HepG2 (cell line): ENCODE data around the gene TENT5A. TPM values are rescaled to one million over a fixed set of nuclear protein-coding genes. Genes with fewer than 3 reads are reported as not detected.

Experiments
- AHDC1 ChIP-seq: sonication (generic); formaldehyde crosslinking; IDR thresholded peaks from 2 replicates; pipeline ENCODE4 v1.5.1; 2020; ENCODE audit warnings: mild to moderate bottlenecking, missing genetic modification reagents, borderline replicate concordance
- ERF ChIP-seq: IDR thresholded peaks from 2 replicates; pipeline ENCODE4 v1.6.1; 2018; ENCODE audit warnings: missing biosample characterization, missing genetic modification reagents
- GATAD2A ChIP-seq: IDR thresholded peaks from 2 replicates; pipeline ENCODE4 v1.6.1; 2016
- HES4 ChIP-seq: sonication (generic); formaldehyde crosslinking; IDR thresholded peaks from 2 replicates; pipeline ENCODE4 v1.9.0; 2021; ENCODE audit warnings: mild to moderate bottlenecking, missing genetic modification reagents, borderline replicate concordance
- HNF4A ChIP-seq: sonication (generic); formaldehyde crosslinking; IDR thresholded peaks from 2 replicates; pipeline ENCODE4 v1.4.0; 2020; ENCODE audit warnings: missing genetic modification reagents
- KMT2B ChIP-seq: IDR thresholded peaks from 2 replicates; pipeline ENCODE4 v1.6.1; 2016; ENCODE audit warnings: missing genetic modification reagents, missing compliant biosample characterization
- PCBP2 ChIP-seq: fragments of 200-400 bp; formaldehyde crosslinking; optimal IDR thresholded peaks from 2 replicates; pipeline ENCODE3; 2018; ENCODE audit warnings: low read length, low read depth; ENCODE audit not compliant: poor library complexity, severe bottlenecking
- SMARCC2 ChIP-seq: fragments of 450-650 bp; IDR thresholded peaks from 2 replicates; pipeline ENCODE4 v1.6.1; 2017; ENCODE audit warnings: antibody characterized with exemption, mild to moderate bottlenecking
- SOX6 ChIP-seq, 2 experiments: fragments of 450-650 bp in 1 of 2; sonication (generic) in 1 of 2; formaldehyde crosslinking in 1 of 2; IDR thresholded peaks; 2 replicates each; pipeline versions ENCODE4 v1.4.0 to v1.6.1; 2017 to 2020; ENCODE audit warnings: antibody characterized with exemption in 1 of 2, mild to moderate bottlenecking in 1 of 2, missing genetic modification reagents in 1 of 2
- SYNCRIP ChIP-seq: fragments of 200-400 bp; formaldehyde crosslinking; IDR thresholded peaks from 2 replicates; pipeline ENCODE4 v1.6.1; 2018; ENCODE audit warnings: mild to moderate bottlenecking, low read depth, low read length; ENCODE audit not compliant: insufficient read depth
- TRIM24 ChIP-seq: sonication (generic); formaldehyde crosslinking; IDR thresholded peaks from 2 replicates; pipeline ENCODE4 v1.8.0; 2022; ENCODE audit warnings: mild to moderate bottlenecking, missing genetic modification reagents
- ZBTB14 ChIP-seq: sonication (generic); formaldehyde crosslinking; IDR thresholded peaks from 2 replicates; pipeline ENCODE4 v1.4.0; 2020; ENCODE audit warnings: missing genetic modification reagents
- ZBTB42 ChIP-seq: sonication (generic); formaldehyde crosslinking; IDR thresholded peaks from 2 replicates; pipeline ENCODE4 v1.5.0; 2020; ENCODE audit warnings: mild to moderate bottlenecking, missing genetic modification reagents
- ZFX ChIP-seq: sonication (generic); formaldehyde crosslinking; IDR thresholded peaks from 2 replicates; pipeline ENCODE4 v1.4.0; 2020; ENCODE audit warnings: mild to moderate bottlenecking, low read depth, missing genetic modification reagents, moderate library complexity
- ZNF280D ChIP-seq: sonication (generic); formaldehyde crosslinking; IDR thresholded peaks from 2 replicates; pipeline ENCODE4 v1.5.1; 2020; ENCODE audit warnings: mild to moderate bottlenecking, missing genetic modification reagents
- ZNF629 ChIP-seq: sonication (generic); formaldehyde crosslinking; conservative IDR thresholded peaks from 2 replicates; pipeline ENCODE4 v1.5.0; 2020; ENCODE audit warnings: missing genetic modification reagents
- polyA plus RNA-seq, 8 experiments: library from polyadenylated mRNA; depleted of rRNA in 3 of 8; stranded (reverse) in 7 of 8; unstranded in 1 of 8; fragments of >200 nt; fragmentation: Illumina TruSeq in 4 of 8; extraction: Trizol in 4 of 8; gene quantifications; 2 replicates each; pipeline versions ENCODE4 v1.2.1 to v1.2.3, GENCODE V29; 2011 to 2016; ENCODE audit warnings: low read depth in 4 of 8, missing spikeins in 1 of 8, mixed read lengths in 1 of 8; ENCODE audit not compliant: insufficient read depth in 1 of 8
- total RNA-seq, 5 experiments: library from RNA; depleted of rRNA; stranded (reverse); fragments of >200 nt; fragmentation: Illumina TruSeq; extraction: Trizol; gene quantifications; 2 replicates each; pipeline ENCODE4 v1.2.3, GENCODE V29; 2016; ENCODE audit warnings: low read depth in 1 of 5
- TF ChIP-seq, protein P1 (sequence below), 2 experiments: sonication (generic) in 1 of 2; formaldehyde crosslinking in 1 of 2; IDR thresholded peaks; 2 replicates each; pipeline versions ENCODE4 v1.4.0 to v1.6.1; 2018 to 2020; ENCODE audit warnings: missing genetic modification reagents in 2 of 2, borderline replicate concordance in 1 of 2, low read depth in 1 of 2, mild to moderate bottlenecking in 1 of 2, missing biosample characterization in 1 of 2
- TF ChIP-seq, protein P2 (sequence below): sonication (generic); formaldehyde crosslinking; IDR thresholded peaks from 2 replicates; pipeline ENCODE4 v1.8.0; 2022; ENCODE audit warnings: missing genetic modification reagents, low read depth, mild to moderate bottlenecking, borderline replicate concordance

TENT5A gene
- total and polyA plus RNA-seq, 2 of the 13 experiments (the other 11 are each of a cell fraction or from before 2014, with no cell fraction given): 8.0 to 13.8 TPM

DNA sequence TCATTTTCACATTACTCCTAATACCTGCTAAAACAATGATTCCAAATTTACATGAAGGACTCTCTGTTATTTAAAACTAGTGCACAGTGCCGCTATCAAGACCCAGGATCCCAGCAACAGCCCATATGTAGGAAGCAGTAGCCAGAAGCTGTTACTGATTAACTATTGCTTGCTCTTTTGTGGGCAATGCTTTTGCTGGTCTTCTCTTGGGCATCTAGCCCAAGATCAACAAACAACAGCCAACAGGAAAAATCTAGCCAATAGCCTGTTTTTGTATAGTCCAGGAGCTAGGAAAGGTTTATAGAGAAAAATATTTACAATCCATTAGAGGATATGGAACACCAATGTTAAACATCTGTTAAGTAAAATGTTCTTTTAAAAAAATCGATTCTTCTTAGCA lies 22.1 kb upstream of the TENT5A start (continued):
- TF ChIP-seq TRIM24 (CRISPR knock-in tag): no peak
- TF ChIP-seq PCBP2: no peak
- TF ChIP-seq ZNF280D (CRISPR knock-in tag): no peak
- TF ChIP-seq ZNF629 (CRISPR knock-in tag): no peak
- peak; percentile 52; the same call in 1 of the 2 replicates for TF ChIP-seq AHDC1
- no peak for TF ChIP-seq SMARCC2
- TF ChIP-seq ZBTB42 (CRISPR knock-in tag): no peak
- no peak for TF ChIP-seq SYNCRIP
- TF ChIP-seq GATAD2A (CRISPR knock-in tag): peak; percentile 65
- no peak for TF ChIP-seq HNF4A (CRISPR knock-in tag)
- TF ChIP-seq, protein P1, sequence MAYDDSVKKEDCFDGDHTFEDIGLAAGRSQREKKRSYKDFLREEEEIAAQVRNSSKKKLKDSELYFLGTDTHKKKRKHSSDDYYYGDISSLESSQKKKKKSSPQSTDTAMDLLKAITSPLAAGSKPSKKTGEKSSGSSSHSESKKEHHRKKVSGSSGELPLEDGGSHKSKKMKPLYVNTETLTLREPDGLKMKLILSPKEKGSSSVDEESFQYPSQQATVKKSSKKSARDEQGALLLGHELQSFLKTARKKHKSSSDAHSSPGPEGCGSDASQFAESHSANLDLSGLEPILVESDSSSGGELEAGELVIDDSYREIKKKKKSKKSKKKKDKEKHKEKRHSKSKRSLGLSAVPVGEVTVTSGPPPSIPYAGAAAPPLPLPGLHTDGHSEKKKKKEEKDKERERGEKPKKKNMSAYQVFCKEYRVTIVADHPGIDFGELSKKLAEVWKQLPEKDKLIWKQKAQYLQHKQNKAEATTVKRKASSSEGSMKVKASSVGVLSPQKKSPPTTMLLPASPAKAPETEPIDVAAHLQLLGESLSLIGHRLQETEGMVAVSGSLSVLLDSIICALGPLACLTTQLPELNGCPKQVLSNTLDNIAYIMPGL (CRISPR knock-in tag; IDR thresholded peaks at IDR 0.05; ENCODE audit: borderline replicate concordance in 1 of 2, low read depth in 1 of 2): no peak
- no peak for TF ChIP-seq HES4 (CRISPR knock-in tag)
- TF ChIP-seq, protein P2, sequence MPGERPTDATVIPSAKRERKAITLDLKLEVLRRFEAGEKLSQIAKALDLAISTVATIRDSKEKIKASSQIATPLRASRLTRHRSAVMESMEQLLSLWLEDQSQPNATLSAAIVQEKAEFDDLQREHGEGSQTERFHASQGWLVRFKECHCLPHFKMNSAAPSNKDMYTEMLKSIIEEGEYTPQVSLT (CRISPR knock-in tag): no peak
- TF ChIP-seq ZFX (CRISPR knock-in tag): no peak
- peak; percentile 35; the same call in 1 of the 2 replicates for TF ChIP-seq ERF
- no peak for TF ChIP-seq ZBTB14 (CRISPR knock-in tag)
- TF ChIP-seq SOX6 (IDR thresholded peaks at IDR 0.05): no peak
- peak; percentile 53 for TF ChIP-seq SOX6 (CRISPR knock-in tag; IDR thresholded peaks at IDR 0.05)
- TF ChIP-seq KMT2B (CRISPR knock-in tag): no peak
